Memory B cell (primary cell): ENCODE measurements around the gene GPR160.
A peak's percentile ranks its signal among the peaks of the same experiment; 100 is the strongest.

Experiments used
- ATAC-seq: fragments of 150-1000 bp; cut with Tn5 transposase; 2 replicates; pipeline ENCODE4 v1.10.0; 2021; ENCODE audit warnings: low read depth, mild to moderate bottlenecking, moderate library complexity
- DNase-seq, 2 donors: peaks; one replicate each; pipeline ENCODE4 v3.0.0; 2022; ENCODE audit warnings: low spot score in 2 of 2
- H3K27ac Mint-ChIP-seq: one replicate; pipeline ENCODE4 v1.8.0; 2022; ENCODE audit warnings: mild to moderate bottlenecking, moderate library complexity, mixed read lengths
- H3K27me3 Mint-ChIP-seq: one replicate; pipeline ENCODE4 v1.8.0; 2022; ENCODE audit warnings: mixed read lengths
- H3K36me3 Mint-ChIP-seq: one replicate; pipeline ENCODE4 v1.8.0; 2022; ENCODE audit warnings: mild to moderate bottlenecking, mixed read lengths
- H3K4me1 Mint-ChIP-seq: one replicate; pipeline ENCODE4 v1.8.0; 2022; ENCODE audit warnings: mixed read lengths
- H3K4me3 Mint-ChIP-seq: one replicate; pipeline ENCODE4 v1.8.0; 2022; ENCODE audit warnings: mild to moderate bottlenecking, moderate library complexity, mixed read lengths
- H3K9me3 Mint-ChIP-seq: one replicate; pipeline ENCODE4 v1.8.0; 2022; ENCODE audit warnings: mixed read lengths

GPR160 gene

GRCh38 chr3:170064108-170064507 lies 26.3 kb downstream of the GPR160 start:
- DNase-seq (no peak), ATAC-seq (no peak)
- no peaks in the 10 kb centered on the region for H3K9me3 Mint-ChIP-seq
- no peak overlapping the region for H3K4me3 Mint-ChIP-seq
- no peak overlapping the region for H3K27ac Mint-ChIP-seq
- H3K36me3 Mint-ChIP-seq = peaks cover 15% of the 10 kb centered on the region
- H3K27me3 Mint-ChIP-seq = no peaks in the 10 kb centered on the region
- peaks cover 8% of the 10 kb centered on the region for H3K4me1 Mint-ChIP-seq

GRCh38 chr3:170075441-170076091 lies 37.8 kb downstream of the GPR160 start:
- ATAC-seq = no peak
- Mint-ChIP-seq H3K27me3 (no peaks in the 10 kb centered on the region), H3K36me3 (peaks cover 9% of the 10 kb centered on the region), H3K4me1 (peaks cover 7% of the 10 kb centered on the region), H3K9me3 (no peaks in the 10 kb centered on the region), H3K27ac (no peak overlapping the region), H3K4me3 (no peak overlapping the region)
- DNase-seq = no peak

GRCh38 chr3:170076715-170077238 lies 39.0 kb downstream of the GPR160 start:
- no peak for DNase-seq

GRCh38 chr3:170077361-170077760 lies 39.6 kb downstream of the GPR160 start:
- Mint-ChIP-seq H3K4me1 (peaks cover 7% of the 10 kb centered on the region), H3K9me3 (no peaks in the 10 kb centered on the region), H3K36me3 (peaks cover 9% of the 10 kb centered on the region), H3K27me3 (no peaks in the 10 kb centered on the region), H3K27ac (no peak overlapping the region), H3K4me3 (no peak overlapping the region)
- ATAC-seq (no peak), DNase-seq (no peak)

More at GRCh38 chr3:170076715-170077238, 39.0 kb downstream of the GPR160 start:
- no peak overlapping the region for H3K27ac Mint-ChIP-seq
- peaks cover 7% of the 10 kb centered on the region for H3K4me1 Mint-ChIP-seq
- H3K27me3 Mint-ChIP-seq = no peaks in the 10 kb centered on the region
- H3K4me3 Mint-ChIP-seq = no peak overlapping the region
- ATAC-seq = no peak
- H3K36me3 Mint-ChIP-seq = peaks cover 9% of the 10 kb centered on the region
- no peaks in the 10 kb centered on the region for H3K9me3 Mint-ChIP-seq

GRCh38 chr3:170078620-170079281 lies 41.0 kb downstream of the GPR160 start:
- Mint-ChIP-seq H3K9me3 (no peaks in the 10 kb centered on the region), H3K27me3 (no peaks in the 10 kb centered on the region), H3K4me3 (no peak overlapping the region), H3K4me1 (peaks cover 10% of the 10 kb centered on the region), H3K27ac (no peak overlapping the region), H3K36me3 (peaks cover 10% of the 10 kb centered on the region)
- ATAC-seq = no peak
- no peak for DNase-seq

GRCh38 chr3:170079536-170080165 lies 41.9 kb downstream of the GPR160 start:
- H3K27ac Mint-ChIP-seq = peak overlapping the region; percentile 36
- ATAC-seq = no peak
- H3K36me3 Mint-ChIP-seq = peaks cover 10% of the 10 kb centered on the region

GRCh38 chr3:170080605-170081004 lies 42.8 kb downstream of the GPR160 start:
- DNase-seq (no peak), ATAC-seq (no peak)
- Mint-ChIP-seq H3K27me3 (no peaks in the 10 kb centered on the region), H3K27ac (no peak overlapping the region), H3K36me3 (peaks cover 13% of the 10 kb centered on the region), H3K4me1 (peaks cover 10% of the 10 kb centered on the region), H3K4me3 (no peak overlapping the region), H3K9me3 (no peaks in the 10 kb centered on the region)

More at GRCh38 chr3:170079536-170080165, 41.9 kb downstream of the GPR160 start:
- no peak overlapping the region for H3K4me3 Mint-ChIP-seq
- DNase-seq = no peak
- no peaks in the 10 kb centered on the region for H3K9me3 Mint-ChIP-seq
- peaks cover 10% of the 10 kb centered on the region for H3K4me1 Mint-ChIP-seq
- no peaks in the 10 kb centered on the region for H3K27me3 Mint-ChIP-seq

GRCh38 chr3:170081079-170081741 lies 43.4 kb downstream of the GPR160 start:
- no peaks in the 10 kb centered on the region for H3K9me3 Mint-ChIP-seq

GRCh38 chr3:170083343-170083742 lies 45.5 kb downstream of the GPR160 start:
- Mint-ChIP-seq H3K9me3 (no peaks in the 10 kb centered on the region), H3K27me3 (no peaks in the 10 kb centered on the region), H3K4me1 (peaks cover 10% of the 10 kb centered on the region), H3K36me3 (peaks cover 11% of the 10 kb centered on the region), H3K4me3 (no peak overlapping the region), H3K27ac (peak overlapping the region; percentile 19)
- no peak for DNase-seq
- ATAC-seq = no peak

More at GRCh38 chr3:170081079-170081741, 43.4 kb downstream of the GPR160 start:
- H3K4me1 Mint-ChIP-seq = peaks cover 10% of the 10 kb centered on the region
- DNase-seq (no peak), ATAC-seq (no peak)
- H3K27ac Mint-ChIP-seq = no peak overlapping the region
- peaks cover 15% of the 10 kb centered on the region for H3K36me3 Mint-ChIP-seq
- H3K27me3 Mint-ChIP-seq = no peaks in the 10 kb centered on the region
- H3K4me3 Mint-ChIP-seq = no peak overlapping the region

- Mint-ChIP-seq H3K4me3 (no peak overlapping the region), H3K27ac (peak overlapping the region; percentile 28)
These were observed 47.6 kb downstream of the GPR160 start for GRCh38 chr3:170085396-170085795.

GRCh38 chr3:170089862-170090600 lies 52.2 kb downstream of the GPR160 start:
- peaks cover 18% of the 10 kb centered on the region for H3K36me3 Mint-ChIP-seq
- no peaks in the 10 kb centered on the region for H3K27me3 Mint-ChIP-seq
- H3K4me1 Mint-ChIP-seq = peaks cover 2% of the 10 kb centered on the region
- ATAC-seq (no peak), DNase-seq (no peak)
- H3K9me3 Mint-ChIP-seq = no peaks in the 10 kb centered on the region
- H3K4me3 Mint-ChIP-seq = no peak overlapping the region
- no peak overlapping the region for H3K27ac Mint-ChIP-seq

More at GRCh38 chr3:170085396-170085795, 47.6 kb downstream of the GPR160 start:
- DNase-seq (no peak), ATAC-seq (no peak)
- no peaks in the 10 kb centered on the region for H3K27me3 Mint-ChIP-seq
- peaks cover 3% of the 10 kb centered on the region for H3K4me1 Mint-ChIP-seq
- no peaks in the 10 kb centered on the region for H3K9me3 Mint-ChIP-seq
- H3K36me3 Mint-ChIP-seq = peaks cover 12% of the 10 kb centered on the region

- ATAC-seq = no peak
- no peak overlapping the region for H3K27ac Mint-ChIP-seq
- no peaks in the 10 kb centered on the region for H3K27me3 Mint-ChIP-seq
- peaks cover 18% of the 10 kb centered on the region for H3K36me3 Mint-ChIP-seq
- no peaks in the 10 kb centered on the region for H3K9me3 Mint-ChIP-seq
- H3K4me1 Mint-ChIP-seq = peaks cover 2% of the 10 kb centered on the region
- no peak overlapping the region for H3K4me3 Mint-ChIP-seq
- no peak for DNase-seq
These were observed 52.8 kb downstream of the GPR160 start for GRCh38 chr3:170090601-170090981.

GRCh38 chr3:170092907-170093306 lies 55.1 kb downstream of the GPR160 start:
- H3K4me1 Mint-ChIP-seq = peaks cover 2% of the 10 kb centered on the region
- ATAC-seq (no peak), DNase-seq (no peak)
- no peak overlapping the region for H3K4me3 Mint-ChIP-seq
- H3K36me3 Mint-ChIP-seq = peaks cover 20% of the 10 kb centered on the region
- no peaks in the 10 kb centered on the region for H3K9me3 Mint-ChIP-seq
- no peak overlapping the region for H3K27ac Mint-ChIP-seq
- H3K27me3 Mint-ChIP-seq = no peaks in the 10 kb centered on the region
